Right forelimb (tissue), 1 donor: ENCODE measurements around the gene FLII.

Source experiments
- DNase-seq: peaks from one replicate; pipeline ENCODE4 v3.0.0-alpha.2; 2018

Gene FLII

DNA sequence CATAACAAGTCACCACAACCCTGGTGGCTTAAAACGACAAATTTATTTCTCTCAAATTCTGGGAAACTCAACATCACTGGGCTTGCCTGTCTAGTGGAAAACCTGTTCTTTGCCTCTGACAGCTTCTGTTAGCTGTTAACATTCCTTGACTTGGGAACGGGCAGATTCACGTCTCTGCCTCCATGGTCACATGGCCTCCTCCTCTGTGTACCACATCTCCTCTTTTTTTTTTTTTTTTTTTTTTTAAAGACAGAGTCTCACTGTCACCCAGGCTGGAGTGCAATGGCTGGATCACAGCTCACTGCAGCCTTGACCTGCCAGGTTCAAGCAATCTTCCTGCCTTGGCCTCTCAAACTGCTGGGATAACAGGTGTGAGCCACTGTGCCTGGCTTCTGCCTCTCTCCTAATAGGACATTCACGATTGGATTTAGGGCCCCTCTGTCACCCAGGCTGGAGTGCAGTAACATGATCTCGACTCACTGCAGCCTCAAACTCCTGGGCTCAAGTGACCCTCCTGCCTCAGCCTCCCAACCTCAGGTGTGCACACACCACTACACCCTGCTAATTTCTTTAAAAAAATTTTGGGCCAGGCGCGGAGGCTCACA, 44.8 kb downstream of the FLII start:
- DNase-seq: no peak

DNA sequence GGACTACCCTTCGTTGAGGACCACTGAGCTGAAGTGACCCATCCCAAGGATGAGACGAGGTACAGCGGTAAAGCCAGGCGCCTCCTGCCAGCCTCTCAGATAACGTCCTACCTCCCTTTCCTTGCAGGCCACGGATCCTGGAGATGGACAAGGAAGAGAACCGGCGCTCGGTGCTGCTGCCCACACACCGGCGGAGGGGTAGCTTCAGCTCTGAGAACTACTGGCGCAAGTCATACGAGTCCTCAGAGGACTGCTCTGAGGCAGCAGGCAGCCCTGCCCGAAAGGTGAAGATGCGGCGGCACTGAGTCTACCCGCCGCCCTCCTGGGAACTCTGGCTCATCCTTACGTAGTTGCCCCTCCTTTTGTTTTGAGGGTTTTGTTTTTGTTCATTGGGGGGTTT, 50.4 kb downstream of the FLII start:
- no peak for DNase-seq

DNA sequence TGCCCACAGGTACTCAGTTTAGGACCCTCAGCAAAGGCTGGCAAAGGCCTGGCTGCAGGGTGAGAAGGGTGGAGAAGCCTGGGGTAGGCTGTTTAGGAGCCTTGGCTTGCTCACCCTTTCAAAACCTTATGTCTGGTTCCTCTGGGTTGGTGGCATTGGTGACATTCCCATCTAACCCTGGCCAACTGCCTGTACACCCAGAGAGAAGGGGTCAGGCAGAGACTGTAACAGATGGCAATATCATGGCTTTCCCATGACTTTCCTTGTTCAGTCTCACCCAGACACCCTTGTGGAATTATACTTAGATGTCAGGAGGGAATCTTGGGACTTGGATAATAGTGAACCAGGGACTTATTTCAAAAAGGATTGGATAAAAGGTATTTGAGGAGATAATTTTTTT, 51.6 kb downstream of the FLII start:
- no peak for DNase-seq

DNA sequence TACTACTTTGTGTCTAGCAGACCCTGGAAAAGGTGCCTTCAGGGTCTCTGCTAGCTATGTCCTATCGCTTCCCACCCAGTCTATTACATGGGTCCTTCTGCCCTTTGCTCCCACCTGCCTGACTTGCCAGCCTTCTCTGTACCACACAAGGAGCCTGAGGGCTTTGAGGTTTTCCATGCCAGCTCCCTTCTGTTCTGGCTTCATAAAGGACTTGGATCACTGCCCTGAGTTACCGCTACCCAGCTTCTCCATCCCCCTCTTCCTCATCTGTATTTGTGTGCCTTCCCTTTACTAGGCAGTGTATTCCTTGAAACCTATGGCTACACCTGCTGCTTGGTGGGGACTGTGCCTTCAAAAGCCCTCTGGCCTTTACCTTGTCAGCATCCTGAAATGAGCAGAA, 52.7 kb downstream of the FLII start:
- DNase-seq: no peak

DNA sequence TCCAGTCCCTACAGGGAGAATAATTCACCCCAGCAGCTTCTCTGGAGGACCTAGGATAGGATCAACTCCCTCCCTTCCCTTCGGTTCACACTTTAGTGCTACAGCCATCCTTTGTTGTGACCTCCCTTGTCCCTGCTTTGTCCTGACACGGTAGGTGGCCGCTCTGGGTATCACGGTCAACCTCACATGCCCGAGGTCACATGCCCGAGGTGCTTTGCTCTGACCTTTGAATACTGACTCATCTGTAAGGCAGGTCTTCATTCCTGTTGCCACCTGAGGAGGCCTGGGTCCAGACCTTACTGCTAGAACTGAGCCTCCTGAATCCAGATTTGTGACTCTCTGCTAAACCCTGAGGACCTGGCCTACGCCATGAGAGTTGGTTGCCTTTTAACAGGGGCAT, 55.2 kb downstream of the FLII start:
- DNase-seq: no peak

DNA sequence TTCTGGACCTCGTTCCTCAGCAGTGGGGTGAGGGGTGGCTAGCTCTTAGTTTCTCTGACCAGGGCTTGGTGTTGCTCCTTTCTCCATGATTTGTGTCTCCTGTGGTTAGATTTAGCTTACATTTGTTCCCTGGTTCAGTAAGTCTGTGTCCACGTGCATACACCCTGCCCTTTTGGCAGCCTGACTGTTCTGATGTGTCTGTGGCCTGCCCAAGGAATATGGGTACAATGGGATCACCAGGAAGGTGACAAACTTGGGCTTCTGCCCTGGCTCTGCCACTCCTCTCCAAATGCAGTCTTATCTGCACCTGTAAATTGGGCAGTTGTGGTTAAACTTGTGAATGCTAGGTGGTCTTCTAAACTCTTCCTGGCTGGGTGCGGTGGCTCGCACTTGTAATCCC, 57.4 kb downstream of the FLII start:
- no peak for DNase-seq

DNA sequence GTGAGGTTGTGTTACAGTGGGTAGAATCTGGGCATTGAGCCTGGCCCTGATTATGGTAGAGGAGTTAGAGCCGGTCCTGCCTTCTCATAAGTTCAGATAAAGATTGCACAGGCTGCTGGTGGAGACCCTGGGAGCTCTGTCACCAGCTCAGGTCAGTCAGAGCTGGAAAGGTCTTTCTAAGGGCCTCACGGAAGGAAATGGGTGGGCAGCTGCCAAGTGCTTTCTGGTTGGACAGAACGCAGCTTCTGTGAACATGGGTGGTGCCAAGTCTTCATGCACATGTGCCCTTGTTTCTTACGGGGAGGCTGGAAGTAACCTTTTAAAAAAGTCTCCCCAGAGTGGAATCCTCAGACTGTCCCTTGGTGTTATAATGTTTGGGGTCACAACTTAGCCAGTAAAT, 60.0 kb downstream of the FLII start:
- DNase-seq: no peak

DNA sequence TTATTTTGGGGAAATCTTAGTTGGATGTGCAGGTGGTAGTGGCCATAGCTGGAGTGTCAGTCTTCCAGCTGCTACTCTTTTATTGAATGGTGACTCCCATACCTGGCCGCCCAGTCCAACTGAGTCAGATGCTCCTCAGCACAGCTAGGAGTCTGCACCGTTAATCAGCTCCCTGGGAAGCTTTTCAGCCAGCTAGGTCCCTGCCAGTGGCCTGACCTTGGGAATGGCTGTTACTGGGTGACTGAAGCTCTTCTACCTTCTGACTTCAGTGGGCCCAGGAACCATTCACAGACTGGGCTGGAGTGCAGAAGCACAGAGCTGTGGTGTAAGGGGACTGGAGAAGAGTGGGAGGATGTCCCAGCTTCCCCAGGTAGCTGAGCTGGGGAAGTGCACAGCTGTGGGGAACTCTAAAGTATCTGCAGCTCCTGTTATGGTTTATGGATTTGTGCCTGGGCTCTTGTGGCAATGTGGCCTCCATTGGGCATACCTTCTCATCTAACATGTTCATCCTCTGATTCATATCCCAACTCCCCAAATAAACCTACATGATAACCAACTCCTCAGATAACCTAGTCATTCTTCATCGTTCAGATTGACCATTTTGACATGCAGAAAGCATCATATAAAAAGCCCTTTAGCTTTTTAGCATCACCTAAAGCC, 60.9 kb downstream of the FLII start:
- no peak for DNase-seq

DNA sequence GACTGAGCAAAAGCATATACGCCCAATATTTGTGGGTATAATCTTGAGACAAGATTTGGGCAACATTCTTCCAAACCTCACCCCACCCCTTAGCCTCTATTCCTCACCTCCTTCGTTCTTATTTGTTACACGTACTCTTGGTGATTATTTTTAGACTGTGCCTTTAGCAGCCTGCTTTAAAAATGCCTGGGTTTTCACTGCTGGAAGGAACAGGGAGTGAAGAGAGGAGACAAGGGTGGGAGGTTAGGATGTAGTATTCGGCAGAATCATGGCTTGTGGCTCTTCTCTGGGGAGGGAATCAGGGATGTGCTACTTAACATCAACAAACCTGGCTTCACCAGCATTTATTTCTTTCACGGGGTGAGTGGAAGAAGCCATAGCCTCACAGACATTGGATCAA, 63.3 kb downstream of the FLII start:
- DNase-seq: no peak
